ENCODE results near the gene KLRC3. TPM values are rescaled to one million over a fixed set of nuclear protein-coding genes. Genes with fewer than 3 reads are reported as not detected.
"Not testable (repeated sequence)": the region's sequence is repeated elsewhere in the genome, so short reads cannot be mapped to it uniquely, and the experiment has no call there.

KLRC3 gene
- total RNA-seq, 1 donor from 2014 or later, result not detected

DNA sequence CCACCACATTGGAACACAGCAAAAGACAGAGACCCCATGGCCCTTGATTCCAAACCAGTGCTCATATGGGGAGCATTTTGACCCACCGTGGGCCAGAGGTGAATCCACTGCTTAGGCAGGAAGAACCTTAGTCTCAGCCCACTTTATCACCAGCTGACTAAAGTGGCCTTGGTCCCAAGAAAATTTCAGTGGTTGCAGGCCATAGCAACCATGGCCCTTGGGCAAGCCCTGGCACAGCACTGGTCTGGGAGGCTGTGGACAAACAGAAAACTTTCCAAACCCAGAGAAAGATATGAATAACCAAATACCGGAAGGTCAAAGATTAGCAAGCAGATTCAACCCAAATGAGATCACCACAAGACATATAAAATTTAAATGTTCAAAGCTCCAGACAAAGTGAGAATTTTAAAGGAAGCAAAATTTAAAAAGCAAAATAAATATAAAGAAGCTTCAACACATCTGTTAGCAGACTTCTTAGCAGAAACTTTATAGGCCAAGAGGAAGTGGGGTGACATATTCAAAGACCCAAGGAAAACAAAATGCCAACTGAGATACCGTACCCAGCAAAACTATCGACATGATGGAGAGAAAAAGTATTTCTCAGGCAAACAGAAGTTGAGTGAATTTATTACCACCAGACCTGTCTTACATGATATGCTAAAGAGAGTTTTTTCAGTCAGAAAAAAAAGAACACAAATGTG lies 38.3 kb downstream of the KLRC3 start:
- Histone ChIP-seq H3K27me3 (no peaks in the 10 kb centered on the region), H3K4me3 (no peak overlapping the region), H3K36me3 (no peaks in the 10 kb centered on the region), H3K27ac (no peak overlapping the region), H3K9me3 (no peaks in the 10 kb centered on the region), H3K4me1 (no peaks in the 10 kb centered on the region)
- no peak for DNase-seq (ENCODE audit: extremely low spot score in 2 of 2)
- TF ChIP-seq, protein P1, sequence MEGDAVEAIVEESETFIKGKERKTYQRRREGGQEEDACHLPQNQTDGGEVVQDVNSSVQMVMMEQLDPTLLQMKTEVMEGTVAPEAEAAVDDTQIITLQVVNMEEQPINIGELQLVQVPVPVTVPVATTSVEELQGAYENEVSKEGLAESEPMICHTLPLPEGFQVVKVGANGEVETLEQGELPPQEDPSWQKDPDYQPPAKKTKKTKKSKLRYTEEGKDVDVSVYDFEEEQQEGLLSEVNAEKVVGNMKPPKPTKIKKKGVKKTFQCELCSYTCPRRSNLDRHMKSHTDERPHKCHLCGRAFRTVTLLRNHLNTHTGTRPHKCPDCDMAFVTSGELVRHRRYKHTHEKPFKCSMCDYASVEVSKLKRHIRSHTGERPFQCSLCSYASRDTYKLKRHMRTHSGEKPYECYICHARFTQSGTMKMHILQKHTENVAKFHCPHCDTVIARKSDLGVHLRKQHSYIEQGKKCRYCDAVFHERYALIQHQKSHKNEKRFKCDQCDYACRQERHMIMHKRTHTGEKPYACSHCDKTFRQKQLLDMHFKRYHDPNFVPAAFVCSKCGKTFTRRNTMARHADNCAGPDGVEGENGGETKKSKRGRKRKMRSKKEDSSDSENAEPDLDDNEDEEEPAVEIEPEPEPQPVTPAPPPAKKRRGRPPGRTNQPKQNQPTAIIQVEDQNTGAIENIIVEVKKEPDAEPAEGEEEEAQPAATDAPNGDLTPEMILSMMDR (IDR thresholded peaks at IDR 0.05), result no peak
- no peak for TF ChIP-seq POLR2A (IDR thresholded peaks at IDR 0.05)
- TF ChIP-seq POLR2AphosphoS5 (IDR thresholded peaks at IDR 0.05; ENCODE audit: insufficient read depth in 1 of 2, low read depth in 1 of 2), result no peak
- intact Hi-C loops (cut with DNase I), result loop anchor here (5.0 kb wide), 1 partner anchor 1160 kb away; no protein-coding TSS in a partner anchor

DNA sequence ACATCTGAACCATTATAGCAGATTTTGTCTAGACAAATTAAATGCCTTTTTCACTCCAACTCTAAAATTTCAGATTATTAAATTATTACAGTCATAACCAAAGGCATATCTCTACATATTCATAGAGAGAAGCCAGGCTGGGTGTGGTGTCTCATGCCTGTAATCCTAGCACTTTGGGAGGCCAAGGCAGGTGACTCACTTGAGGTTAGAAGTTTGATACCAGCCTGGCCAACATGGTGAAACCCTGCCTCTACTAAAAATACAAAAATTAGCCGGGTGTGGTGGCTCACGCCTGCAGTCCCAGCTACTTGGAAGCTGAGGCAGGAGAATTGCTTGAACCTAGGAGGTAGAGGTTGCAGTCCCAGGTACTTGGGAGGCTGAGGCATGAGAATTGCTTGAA lies 41.7 kb downstream of the KLRC3 start:
- H3K4me1 ChIP-seq; H3K9me3 ChIP-seq; H3K4me3 ChIP-seq; DNase-seq (ENCODE audit: extremely low spot score in 2 of 2); H3K36me3 ChIP-seq; H3K27me3 ChIP-seq; H3K27ac ChIP-seq; intact Hi-C loops (cut with DNase I): not testable (repeated sequence)

DNA sequence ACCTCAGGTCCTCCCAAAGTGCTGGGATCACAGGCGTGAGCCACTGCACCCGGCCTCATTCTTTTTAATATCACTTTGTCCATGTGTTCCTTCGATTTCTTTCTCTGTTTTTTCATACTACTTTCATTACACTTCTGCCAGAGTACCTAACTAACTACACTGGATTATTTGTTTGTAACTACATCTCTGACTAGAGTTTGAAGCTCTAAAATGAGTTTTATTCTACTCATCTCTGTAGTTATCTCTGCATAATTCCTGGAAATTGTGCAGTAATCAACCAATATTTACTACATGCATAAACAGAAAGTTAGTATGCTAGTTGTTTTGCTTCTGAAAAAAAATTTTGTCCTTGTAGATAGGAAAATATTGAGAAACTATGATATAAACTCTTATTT lies 45.8 kb downstream of the KLRC3 start:
- no peak for TF ChIP-seq POLR2AphosphoS5 (IDR thresholded peaks at IDR 0.05; ENCODE audit: insufficient read depth in 1 of 2, low read depth in 1 of 2)
- TF ChIP-seq, protein P1 (IDR thresholded peaks at IDR 0.05), result no peak
- no peak for TF ChIP-seq POLR2A (IDR thresholded peaks at IDR 0.05)
- Histone ChIP-seq H3K4me3 (no peak overlapping the region), H3K27me3 (no peaks in the 10 kb centered on the region), H3K36me3 (no peaks in the 10 kb centered on the region), H3K9me3 (no peaks in the 10 kb centered on the region), H3K27ac (no peak overlapping the region), H3K4me1 (peaks cover 9% of the 10 kb centered on the region)
- no peak for DNase-seq (ENCODE audit: extremely low spot score in 2 of 2)
- intact Hi-C loops (cut with DNase I), result no loop called here

DNA sequence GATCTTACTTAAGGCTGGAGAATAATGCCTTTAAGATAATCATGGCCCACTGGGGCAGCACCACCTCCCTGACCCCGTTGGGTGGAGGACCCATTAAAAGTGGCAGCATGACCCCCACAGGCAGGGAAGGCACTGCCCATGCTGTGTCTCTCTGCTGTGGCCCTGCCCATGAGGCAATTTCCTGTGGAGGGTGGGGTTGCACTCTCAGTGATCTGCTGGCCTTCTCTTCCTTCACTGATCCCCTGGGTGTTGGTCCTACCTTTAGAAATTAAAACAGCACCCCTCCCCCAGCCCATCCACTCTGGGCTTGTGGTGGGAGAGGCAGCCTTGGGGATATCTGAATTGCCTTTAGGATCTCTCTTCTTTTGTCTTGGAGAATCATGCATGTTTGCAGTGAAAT lies 47.8 kb downstream of the KLRC3 start:
- no peak overlapping the region for H3K4me3 ChIP-seq
- H3K36me3 ChIP-seq, result no peaks in the 10 kb centered on the region
- intact Hi-C loops (cut with DNase I), result no loop called here
- no peak overlapping the region for H3K27ac ChIP-seq
- peaks cover 12% of the 10 kb centered on the region for H3K4me1 ChIP-seq
- DNase-seq (ENCODE audit: extremely low spot score in 2 of 2), result no peak
- TF ChIP-seq POLR2AphosphoS5 (IDR thresholded peaks at IDR 0.05; ENCODE audit: insufficient read depth in 1 of 2, low read depth in 1 of 2) (no peak), POLR2A (IDR thresholded peaks at IDR 0.05) (no peak)
- TF ChIP-seq, protein P1 (IDR thresholded peaks at IDR 0.05), result no peak
- no peaks in the 10 kb centered on the region for H3K27me3 ChIP-seq
- H3K9me3 ChIP-seq, result no peaks in the 10 kb centered on the region

DNA sequence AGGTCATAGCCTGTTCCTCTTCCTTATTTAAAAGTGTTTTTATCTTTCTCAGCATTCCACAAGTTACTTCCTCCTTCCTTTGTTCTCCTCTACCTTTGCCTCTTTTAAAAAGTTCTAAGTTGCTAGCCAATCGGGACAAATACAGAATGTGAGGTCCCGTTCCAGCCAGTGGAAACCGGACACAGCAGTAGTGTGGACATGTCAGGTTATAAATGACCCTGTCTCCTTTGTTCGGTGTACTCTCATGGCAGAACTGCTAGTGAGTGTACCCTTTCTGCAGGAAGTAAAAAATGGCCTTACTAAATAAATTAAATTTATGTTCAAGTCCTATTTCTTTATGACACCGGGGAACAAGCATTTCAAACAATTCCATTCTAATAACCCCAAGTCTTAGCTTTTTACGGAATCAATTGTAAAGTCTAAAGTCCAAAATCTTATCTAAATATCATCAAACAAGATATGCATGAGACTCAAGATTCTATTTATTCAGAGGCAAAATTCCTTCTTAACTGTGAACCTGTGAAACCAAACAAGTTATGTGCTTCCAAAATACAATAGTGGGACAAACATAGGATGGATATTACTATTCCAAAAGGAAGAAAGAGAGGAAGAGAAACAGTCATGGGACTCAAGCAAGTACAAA lies 48.4 kb downstream of the KLRC3 start:
- H3K9me3 ChIP-seq; intact Hi-C loops (cut with DNase I); H3K4me3 ChIP-seq; H3K36me3 ChIP-seq; H3K27me3 ChIP-seq; DNase-seq (ENCODE audit: extremely low spot score in 2 of 2); H3K27ac ChIP-seq: not testable (repeated sequence)
- H3K4me1 ChIP-seq, result peaks cover 12% of the 10 kb centered on the region
